HEK293 (cell line): ENCODE results near the gene PILRA.

Experiments used
- CTCF ChIA-PET: fragments of 350-600 bp; formaldehyde crosslinking; extraction: SDS; loops from one replicate; lab custom pipeline; 2021; ENCODE audit warnings: antibody characterized with exemption; lab: Yijun Ruan, JAX
- POLR2A ChIA-PET: fragments of 300-600 bp; formaldehyde crosslinking; extraction: SDS; loops from one replicate; lab custom pipeline; 2020; ENCODE audit warnings: antibody characterized with exemption, inconsistent platforms; lab: Yijun Ruan, JAX
- H3K27ac ChIP-seq: fragments of 200-500 bp; sonication (Bioruptor generic); 2 replicates; pipeline ENCODE4 v1.5.1; 2014; ENCODE audit warnings: low read depth, low read length, control low read depth, inconsistent platforms; ENCODE audit errors: extremely low read depth
- H3K36me3 ChIP-seq, 2 experiments: fragments of 200-500 bp in 1 of 2; sonication (Bioruptor generic) in 1 of 2; 1 replicate in 1 of 2; 2 replicates in 1 of 2; pipeline ENCODE4 v1.5.1; 2014 to 2017; ENCODE audit warnings: inconsistent platforms in 2 of 2, low read length in 2 of 2; ENCODE audit not compliant: control insufficient read depth in 2 of 2, insufficient read depth in 1 of 2
- H3K4me1 ChIP-seq: fragments of 200-500 bp; sonication (Bioruptor generic); 2 replicates; pipeline ENCODE4 v1.5.1; 2014; ENCODE audit warnings: mild to moderate bottlenecking, low read length, inconsistent platforms; ENCODE audit not compliant: control insufficient read depth, insufficient read depth
- H3K4me3 ChIP-seq: 2 replicates; pipeline ENCODE4 v1.5.1; 2011; ENCODE audit warnings: low read depth, mild to moderate bottlenecking, control low read depth, low read length, moderate library complexity
- H3K9me3 ChIP-seq: fragments of 200-500 bp; sonication (Bioruptor generic); 2 replicates; pipeline ENCODE4 v1.5.1; 2014; ENCODE audit warnings: low read depth, low read length, inconsistent platforms; ENCODE audit not compliant: control insufficient read depth, insufficient read depth
- FEZF1 ChIP-seq: fragments of 450-650 bp; formaldehyde crosslinking; IDR thresholded peaks from 2 replicates; pipeline ENCODE4 v1.5.1; 2016; ENCODE audit warnings: missing biosample characterization, missing genetic modification characterization
- MEIS1 ChIP-seq: sonication (generic); formaldehyde crosslinking; IDR thresholded peaks from 2 replicates; pipeline ENCODE4 v1.8.1; 2022; ENCODE audit warnings: missing genetic modification reagents, mild to moderate bottlenecking, borderline replicate concordance
- PRDM10 ChIP-seq: fragments of 450-650 bp; formaldehyde crosslinking; IDR thresholded peaks from 2 replicates; pipeline ENCODE4 v1.5.1; 2016; ENCODE audit warnings: missing biosample characterization, missing genetic modification characterization
- SP3 ChIP-seq: fragments of 450-650 bp; formaldehyde crosslinking; IDR thresholded peaks from 2 replicates; pipeline ENCODE4 v1.5.1; 2016; ENCODE audit warnings: missing biosample characterization, missing genetic modification characterization
- ZNF114 ChIP-seq: fragments of 450-650 bp; formaldehyde crosslinking; IDR thresholded peaks from 2 replicates; pipeline ENCODE4 v1.5.0; 2017; ENCODE audit warnings: missing biosample characterization, missing genetic modification characterization
- ZNF239 ChIP-seq: fragments of 450-650 bp; formaldehyde crosslinking; IDR thresholded peaks from 2 replicates; pipeline ENCODE4 v1.5.1; 2016; ENCODE audit warnings: missing biosample characterization, missing genetic modification characterization
- ZNF274 ChIP-seq, 2 experiments: fragments of 200-500 bp in 1 of 2; fragments of 450-650 bp in 1 of 2; sonication (Bioruptor generic) in 1 of 2; formaldehyde crosslinking in 1 of 2; IDR thresholded peaks; 2 replicates each; pipeline versions ENCODE4 v1.5.1 to v1.6.1; 2014 to 2016; ENCODE audit warnings: borderline replicate concordance in 1 of 2, inconsistent platforms in 1 of 2, low read length in 1 of 2, missing biosample characterization in 1 of 2, missing genetic modification characterization in 1 of 2
- ZNF596 ChIP-seq: fragments of 450-650 bp; IDR thresholded peaks from 2 replicates; pipeline ENCODE4 v1.5.0; 2018; ENCODE audit warnings: missing biosample characterization, mild to moderate bottlenecking, missing genetic modification characterization, moderate library complexity
- TF ChIP-seq, protein P1 (sequence below): fragments of 450-650 bp; formaldehyde crosslinking; IDR thresholded peaks from 2 replicates; pipeline ENCODE4 v1.5.1; 2016; ENCODE audit warnings: missing biosample characterization, missing genetic modification characterization, borderline replicate concordance
- TF ChIP-seq, protein P2 (sequence below): fragments of 450-650 bp; formaldehyde crosslinking; IDR thresholded peaks from 2 replicates; pipeline ENCODE4 v1.5.1; 2017; ENCODE audit warnings: missing biosample characterization, missing genetic modification characterization
- TF ChIP-seq, protein P3 (sequence below): fragments of 450-650 bp; formaldehyde crosslinking; IDR thresholded peaks from 2 replicates; pipeline ENCODE4 v1.5.0; 2017; ENCODE audit warnings: missing biosample characterization, missing genetic modification characterization, borderline replicate concordance

Gene PILRA

GRCh38 chr7:100413346-100413745 lies 40.1 kb downstream of the PILRA start:
- no peaks in the 10 kb centered on the region for H3K9me3 ChIP-seq
- H3K4me3 ChIP-seq: no peak overlapping the region
- POLR2A ChIA-PET: interaction anchor here (1.0 kb wide), 1 partner anchor 15 kb away, joined by 3 read pairs; the partner anchor contains the start of gene ZCWPW1
- no peaks in the 10 kb centered on the region for H3K36me3 ChIP-seq
- no peak overlapping the region for H3K27ac ChIP-seq
- CTCF ChIA-PET: interaction anchor here (2.0 kb wide), 1 partner anchor 11 kb away, joined by 5 read pairs; no protein-coding TSS in a partner anchor
- 0 out of 2 replicates have a peak, but pooled peaks have one; percentile 6 for TF ChIP-seq PRDM10 (tag by site-specific recombination)
- TF ChIP-seq, protein P1, sequence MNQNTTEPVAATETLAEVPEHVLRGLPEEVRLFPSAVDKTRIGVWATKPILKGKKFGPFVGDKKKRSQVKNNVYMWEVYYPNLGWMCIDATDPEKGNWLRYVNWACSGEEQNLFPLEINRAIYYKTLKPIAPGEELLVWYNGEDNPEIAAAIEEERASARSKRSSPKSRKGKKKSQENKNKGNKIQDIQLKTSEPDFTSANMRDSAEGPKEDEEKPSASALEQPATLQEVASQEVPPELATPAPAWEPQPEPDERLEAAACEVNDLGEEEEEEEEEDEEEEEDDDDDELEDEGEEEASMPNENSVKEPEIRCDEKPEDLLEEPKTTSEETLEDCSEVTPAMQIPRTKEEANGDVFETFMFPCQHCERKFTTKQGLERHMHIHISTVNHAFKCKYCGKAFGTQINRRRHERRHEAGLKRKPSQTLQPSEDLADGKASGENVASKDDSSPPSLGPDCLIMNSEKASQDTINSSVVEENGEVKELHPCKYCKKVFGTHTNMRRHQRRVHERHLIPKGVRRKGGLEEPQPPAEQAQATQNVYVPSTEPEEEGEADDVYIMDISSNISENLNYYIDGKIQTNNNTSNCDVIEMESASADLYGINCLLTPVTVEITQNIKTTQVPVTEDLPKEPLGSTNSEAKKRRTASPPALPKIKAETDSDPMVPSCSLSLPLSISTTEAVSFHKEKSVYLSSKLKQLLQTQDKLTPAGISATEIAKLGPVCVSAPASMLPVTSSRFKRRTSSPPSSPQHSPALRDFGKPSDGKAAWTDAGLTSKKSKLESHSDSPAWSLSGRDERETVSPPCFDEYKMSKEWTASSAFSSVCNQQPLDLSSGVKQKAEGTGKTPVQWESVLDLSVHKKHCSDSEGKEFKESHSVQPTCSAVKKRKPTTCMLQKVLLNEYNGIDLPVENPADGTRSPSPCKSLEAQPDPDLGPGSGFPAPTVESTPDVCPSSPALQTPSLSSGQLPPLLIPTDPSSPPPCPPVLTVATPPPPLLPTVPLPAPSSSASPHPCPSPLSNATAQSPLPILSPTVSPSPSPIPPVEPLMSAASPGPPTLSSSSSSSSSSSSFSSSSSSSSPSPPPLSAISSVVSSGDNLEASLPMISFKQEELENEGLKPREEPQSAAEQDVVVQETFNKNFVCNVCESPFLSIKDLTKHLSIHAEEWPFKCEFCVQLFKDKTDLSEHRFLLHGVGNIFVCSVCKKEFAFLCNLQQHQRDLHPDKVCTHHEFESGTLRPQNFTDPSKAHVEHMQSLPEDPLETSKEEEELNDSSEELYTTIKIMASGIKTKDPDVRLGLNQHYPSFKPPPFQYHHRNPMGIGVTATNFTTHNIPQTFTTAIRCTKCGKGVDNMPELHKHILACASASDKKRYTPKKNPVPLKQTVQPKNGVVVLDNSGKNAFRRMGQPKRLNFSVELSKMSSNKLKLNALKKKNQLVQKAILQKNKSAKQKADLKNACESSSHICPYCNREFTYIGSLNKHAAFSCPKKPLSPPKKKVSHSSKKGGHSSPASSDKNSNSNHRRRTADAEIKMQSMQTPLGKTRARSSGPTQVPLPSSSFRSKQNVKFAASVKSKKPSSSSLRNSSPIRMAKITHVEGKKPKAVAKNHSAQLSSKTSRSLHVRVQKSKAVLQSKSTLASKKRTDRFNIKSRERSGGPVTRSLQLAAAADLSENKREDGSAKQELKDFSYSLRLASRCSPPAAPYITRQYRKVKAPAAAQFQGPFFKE (tag by site-specific recombination): no peak
- H3K4me1 ChIP-seq: no peaks in the 10 kb centered on the region

DNA sequence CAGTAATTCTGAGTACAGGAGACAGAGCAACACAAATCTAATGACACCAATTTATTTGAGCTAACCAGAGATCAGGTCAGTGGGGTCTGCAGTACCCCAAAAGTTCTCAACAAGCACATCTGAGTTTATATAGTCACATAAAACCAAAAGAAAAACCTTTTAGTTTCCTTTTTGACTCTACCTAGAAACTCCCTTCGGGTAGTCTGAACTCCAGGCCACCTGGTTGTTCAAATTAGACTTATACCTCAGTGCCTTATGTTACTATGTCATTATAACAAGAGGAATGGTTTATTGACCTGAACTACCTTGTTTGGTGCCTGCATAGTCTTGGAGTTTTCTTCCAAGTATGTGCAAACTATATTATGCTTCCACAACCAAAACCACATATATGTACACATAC lies 40.6 kb downstream of the PILRA start:
- no peaks in the 10 kb centered on the region for H3K4me1 ChIP-seq
- H3K36me3 ChIP-seq: no peaks in the 10 kb centered on the region
- no peak overlapping the region for H3K4me3 ChIP-seq
- no peak overlapping the region for H3K27ac ChIP-seq
- CTCF ChIA-PET: interaction anchor here (2.0 kb wide), 1 partner anchor 11 kb away, joined by 5 read pairs; no protein-coding TSS in a partner anchor
- no peaks in the 10 kb centered on the region for H3K9me3 ChIP-seq
- POLR2A ChIA-PET: no interaction called here
- TF ChIP-seq ZNF114 (no peak), ZNF274 (IDR thresholded peaks at IDR 0.05; ENCODE audit: low read length) (no peak), ZNF274 (tag by site-specific recombination; IDR thresholded peaks at IDR 0.05; ENCODE audit: borderline replicate concordance) (no peak), ZNF596 (no peak), MEIS1 (CRISPR knock-in tag) (no peak), SP3 (tag by site-specific recombination) (no peak), FEZF1 (no peak), ZNF239 (tag by site-specific recombination) (no peak)
- TF ChIP-seq, protein P2, sequence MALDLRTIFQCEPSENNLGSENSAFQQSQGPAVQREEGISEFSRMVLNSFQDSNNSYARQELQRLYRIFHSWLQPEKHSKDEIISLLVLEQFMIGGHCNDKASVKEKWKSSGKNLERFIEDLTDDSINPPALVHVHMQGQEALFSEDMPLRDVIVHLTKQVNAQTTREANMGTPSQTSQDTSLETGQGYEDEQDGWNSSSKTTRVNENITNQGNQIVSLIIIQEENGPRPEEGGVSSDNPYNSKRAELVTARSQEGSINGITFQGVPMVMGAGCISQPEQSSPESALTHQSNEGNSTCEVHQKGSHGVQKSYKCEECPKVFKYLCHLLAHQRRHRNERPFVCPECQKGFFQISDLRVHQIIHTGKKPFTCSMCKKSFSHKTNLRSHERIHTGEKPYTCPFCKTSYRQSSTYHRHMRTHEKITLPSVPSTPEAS: no peak
- TF ChIP-seq, protein P3, sequence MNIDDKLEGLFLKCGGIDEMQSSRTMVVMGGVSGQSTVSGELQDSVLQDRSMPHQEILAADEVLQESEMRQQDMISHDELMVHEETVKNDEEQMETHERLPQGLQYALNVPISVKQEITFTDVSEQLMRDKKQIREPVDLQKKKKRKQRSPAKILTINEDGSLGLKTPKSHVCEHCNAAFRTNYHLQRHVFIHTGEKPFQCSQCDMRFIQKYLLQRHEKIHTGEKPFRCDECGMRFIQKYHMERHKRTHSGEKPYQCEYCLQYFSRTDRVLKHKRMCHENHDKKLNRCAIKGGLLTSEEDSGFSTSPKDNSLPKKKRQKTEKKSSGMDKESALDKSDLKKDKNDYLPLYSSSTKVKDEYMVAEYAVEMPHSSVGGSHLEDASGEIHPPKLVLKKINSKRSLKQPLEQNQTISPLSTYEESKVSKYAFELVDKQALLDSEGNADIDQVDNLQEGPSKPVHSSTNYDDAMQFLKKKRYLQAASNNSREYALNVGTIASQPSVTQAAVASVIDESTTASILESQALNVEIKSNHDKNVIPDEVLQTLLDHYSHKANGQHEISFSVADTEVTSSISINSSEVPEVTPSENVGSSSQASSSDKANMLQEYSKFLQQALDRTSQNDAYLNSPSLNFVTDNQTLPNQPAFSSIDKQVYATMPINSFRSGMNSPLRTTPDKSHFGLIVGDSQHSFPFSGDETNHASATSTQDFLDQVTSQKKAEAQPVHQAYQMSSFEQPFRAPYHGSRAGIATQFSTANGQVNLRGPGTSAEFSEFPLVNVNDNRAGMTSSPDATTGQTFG (tag by site-specific recombination): no peak
- TF ChIP-seq, protein P1 (tag by site-specific recombination): no peak
